GOT3 (cell line): ENCODE data around the gene DHRS7B.

Experiments used
- DNase-seq: peaks from one replicate; lab custom pipeline; 2025; ENCODE audit warnings: mixed read lengths; lab: John Stamatoyannopoulos, UW

The DHRS7B gene

GRCh38 chr17:21157586-21158370, 31.0 kb downstream of the DHRS7B start:
- DNase-seq, result no peak

- DNase-seq, result no peak
Observed at GRCh38 chr17:21160401-21160800, 33.6 kb downstream of the DHRS7B start.

GRCh38 chr17:21161498-21162393, 35.0 kb downstream of the DHRS7B start:
- DNase-seq, result no peak

- DNase-seq, result no peak
Observed at GRCh38 chr17:21162394-21162775, 35.6 kb downstream of the DHRS7B start.

GRCh38 chr17:21163101-21163500, 36.3 kb downstream of the DHRS7B start:
- no peak for DNase-seq

GRCh38 chr17:21164216-21164615, 37.5 kb downstream of the DHRS7B start:
- no peak for DNase-seq

- DNase-seq, result no peak
Observed at GRCh38 chr17:21164620-21165019, 37.9 kb downstream of the DHRS7B start.

GRCh38 chr17:21165922-21166594, 39.3 kb downstream of the DHRS7B start:
- no peak for DNase-seq

GRCh38 chr17:21166595-21167210, 39.9 kb downstream of the DHRS7B start:
- no peak for DNase-seq

- no peak for DNase-seq
Observed at GRCh38 chr17:21167303-21167702, 40.5 kb downstream of the DHRS7B start.

GRCh38 chr17:21168555-21168865, 41.7 kb downstream of the DHRS7B start:
- DNase-seq, result no peak

- DNase-seq, result no peak
Observed at GRCh38 chr17:21169496-21169895, 42.7 kb downstream of the DHRS7B start.

- no peak for DNase-seq
Observed at GRCh38 chr17:21170809-21171208, 44.0 kb downstream of the DHRS7B start.

- DNase-seq, result no peak
Observed at GRCh38 chr17:21171309-21171922, 44.7 kb downstream of the DHRS7B start.

GRCh38 chr17:21171970-21172510, 45.3 kb downstream of the DHRS7B start:
- no peak for DNase-seq

GRCh38 chr17:21172846-21173245, 46.1 kb downstream of the DHRS7B start:
- no peak for DNase-seq

- DNase-seq, result no peak
Observed at GRCh38 chr17:21173543-21173942, 46.8 kb downstream of the DHRS7B start.

- no peak for DNase-seq
Observed at GRCh38 chr17:21174186-21174585, 47.4 kb downstream of the DHRS7B start.

- DNase-seq, result no peak
Observed at GRCh38 chr17:21174713-21175112, 47.9 kb downstream of the DHRS7B start.

- no peak for DNase-seq
Observed at GRCh38 chr17:21176773-21177395, 50.1 kb downstream of the DHRS7B start.

GRCh38 chr17:21177401-21177800, 50.6 kb downstream of the DHRS7B start:
- no peak for DNase-seq
